Astrocyte of the spinal cord (primary cell): Measurements from ENCODE around the gene NMNAT3.

Source experiments
- DNase-seq: peaks from one replicate; pipeline ENCODE4 v3.0.0; 2011; ENCODE audit warnings: low read depth, low spot score
- H3K4me3 ChIP-seq: 2 replicates; pipeline ENCODE4 v1.5.1; 2011; ENCODE audit warnings: low read depth, mild to moderate bottlenecking, low read length, moderate library complexity
- CTCF ChIP-seq: IDR thresholded peaks from 2 replicates; pipeline ENCODE4 v1.5.1; 2012; ENCODE audit warnings: low read depth, mild to moderate bottlenecking, low read length, inconsistent platforms
- in situ Hi-C: cut with HindIII; loops from 2 replicates; pipeline ENCODE4 v1.10.0; 2017; ENCODE audit warnings: low sequenced_read_pairs

Gene NMNAT3

GRCh38 chr3:139710212-139710611 is 32.4 kb upstream of the NMNAT3 start:
- no peak for TF ChIP-seq CTCF

GRCh38 chr3:139705631-139706030 is 27.9 kb upstream of the NMNAT3 start:
- TF ChIP-seq CTCF, result no peak
- in situ Hi-C loops, result no loop called here
- no peak for DNase-seq
- H3K4me3 ChIP-seq, result no peak overlapping the region

More at GRCh38 chr3:139710212-139710611, 32.4 kb upstream of the NMNAT3 start:
- H3K4me3 ChIP-seq, result no peak overlapping the region
- in situ Hi-C loops, result no loop called here
- no peak for DNase-seq

GRCh38 chr3:139696314-139696604 is 18.5 kb upstream of the NMNAT3 start:
- DNase-seq, result no peak
- in situ Hi-C loops, result no loop called here
- no peak for TF ChIP-seq CTCF
- no peak overlapping the region for H3K4me3 ChIP-seq

GRCh38 chr3:139695426-139696313 is 17.9 kb upstream of the NMNAT3 start:
- no peak for TF ChIP-seq CTCF
- no peak for DNase-seq
- H3K4me3 ChIP-seq, result no peak overlapping the region
- in situ Hi-C loops, result no loop called here

- TF ChIP-seq CTCF, result no peak
- DNase-seq, result no peak
- no peak overlapping the region for H3K4me3 ChIP-seq
- in situ Hi-C loops, result no loop called here
Observed at GRCh38 chr3:139695007-139695406, 17.2 kb upstream of the NMNAT3 start.

- no peak overlapping the region for H3K4me3 ChIP-seq
- TF ChIP-seq CTCF, result no peak
- DNase-seq, result no peak
- in situ Hi-C loops, result no loop called here
Observed at GRCh38 chr3:139694542-139694941, 16.8 kb upstream of the NMNAT3 start.
